GM19099 (cell line): ENCODE data around the gene GPA33.

Experiments used
- POLR2A ChIP-seq: IDR thresholded peaks from 3 replicates; pipeline ENCODE4 v1.6.1; 2011; ENCODE audit warnings: low read depth; ENCODE audit not compliant: insufficient read length; ENCODE audit errors: extremely low read depth

GPA33 gene

GRCh38 chr1:167126317-167126716 lies 36.1 kb upstream of the GPA33 start:
- TF ChIP-seq POLR2A = no peak

- no peak for TF ChIP-seq POLR2A
Observed at GRCh38 chr1:167122568-167122967, 32.4 kb upstream of the GPA33 start.

GRCh38 chr1:167122121-167122480 lies 31.9 kb upstream of the GPA33 start:
- TF ChIP-seq POLR2A = no peak

GRCh38 chr1:167121375-167122120 lies 31.4 kb upstream of the GPA33 start:
- no peak for TF ChIP-seq POLR2A

GRCh38 chr1:167120899-167121298 lies 30.7 kb upstream of the GPA33 start:
- no peak for TF ChIP-seq POLR2A

GRCh38 chr1:167119696-167120095 lies 29.5 kb upstream of the GPA33 start:
- no peak for TF ChIP-seq POLR2A

- TF ChIP-seq POLR2A = no peak
Observed at GRCh38 chr1:167118188-167118587, 28.0 kb upstream of the GPA33 start.

GRCh38 chr1:167117225-167117624 lies 27.0 kb upstream of the GPA33 start:
- TF ChIP-seq POLR2A = no peak

- TF ChIP-seq POLR2A = no peak
Observed at GRCh38 chr1:167116174-167116573, 26.0 kb upstream of the GPA33 start.

GRCh38 chr1:167115655-167116054 lies 25.5 kb upstream of the GPA33 start:
- TF ChIP-seq POLR2A = no peak

- no peak for TF ChIP-seq POLR2A
Observed at GRCh38 chr1:167114725-167115124, 24.5 kb upstream of the GPA33 start.

- TF ChIP-seq POLR2A = no peak
Observed at GRCh38 chr1:167111868-167112709, 21.9 kb upstream of the GPA33 start.

- TF ChIP-seq POLR2A = no peak
Observed at GRCh38 chr1:167110586-167110985, 20.4 kb upstream of the GPA33 start.

- no peak for TF ChIP-seq POLR2A
Observed at GRCh38 chr1:167109125-167109524, 18.9 kb upstream of the GPA33 start.

- TF ChIP-seq POLR2A = no peak
Observed at GRCh38 chr1:167107456-167107855, 17.3 kb upstream of the GPA33 start.

- no peak for TF ChIP-seq POLR2A
Observed at GRCh38 chr1:167106119-167106461, 15.9 kb upstream of the GPA33 start.
